IMR-90 (cell line): ENCODE measurements around the gene CEP85. TPM values are rescaled to one million over a fixed set of nuclear protein-coding genes. Genes with fewer than 3 reads are reported as not detected.

Source experiments
- ATAC-seq: fragments of 200-7000 bp; cut with Tn5 transposase; 2 replicates; pipeline ENCODE4 v1.9.1; 2020; ENCODE audit warnings: low read depth, mild to moderate bottlenecking, moderate library complexity
- BruUV-seq: library from RNA; stranded (reverse); fragments of 400-500 nt; replicated peaks from 2 replicates; lab custom pipeline; 2021; lab: Mats Ljungman, UMichigan
- CTCF ChIA-PET: fragments of 300-600 bp; formaldehyde crosslinking; extraction: SDS; loops from one replicate; lab custom pipeline; 2021; ENCODE audit warnings: antibody characterized with exemption; lab: Yijun Ruan, JAX
- POLR2A ChIA-PET: fragments of 300-600 bp; sonication (Branson Sonifier 250); formaldehyde crosslinking; loops from one replicate; lab custom pipeline; 2022; ENCODE audit warnings: antibody characterized with exemption; ENCODE audit not compliant: unreplicated experiment; lab: Charles Lee
- DNase-seq: peaks from one replicate; pipeline ENCODE4 v3.0.0; 2013
- H2AFZ ChIP-seq: replicated peaks from 2 replicates; pipeline ENCODE3; 2013; ENCODE audit warnings: low read length, mild to moderate bottlenecking; ENCODE audit not compliant: poor library complexity
- H2AK5ac ChIP-seq: 2 replicates; pipeline ENCODE4 v1.6.1; 2013; ENCODE audit warnings: low read depth, low read length, inconsistent platforms
- H2AK9ac ChIP-seq: replicated peaks from 2 replicates; pipeline ENCODE3; 2013; ENCODE audit warnings: mild to moderate bottlenecking, low read depth, low read length, moderate library complexity; ENCODE audit not compliant: poor library complexity
- H2BK120ac ChIP-seq: 2 replicates; pipeline ENCODE4 v1.6.1; 2013; ENCODE audit warnings: low read depth, low read length, inconsistent platforms
- H2BK15ac ChIP-seq: 3 replicates; pipeline ENCODE4 v1.6.1; 2013; ENCODE audit warnings: low read depth, low read length, inconsistent platforms
- H2BK20ac ChIP-seq: 2 replicates; pipeline ENCODE4 v1.6.1; 2013; ENCODE audit warnings: low read depth, mild to moderate bottlenecking, inconsistent platforms, low read length, moderate library complexity
- H2BK5ac ChIP-seq: 2 replicates; pipeline ENCODE4 v1.6.1; 2013; ENCODE audit warnings: mild to moderate bottlenecking, low read depth, low read length, inconsistent platforms; ENCODE audit not compliant: poor library complexity, severe bottlenecking
- H3K14ac ChIP-seq: replicated peaks from 2 replicates; pipeline ENCODE4 v1.6.1; 2013; ENCODE audit warnings: low read depth, low read length, inconsistent platforms
- H3K18ac ChIP-seq: 2 replicates; pipeline ENCODE4 v1.6.1; 2013; ENCODE audit warnings: low read depth, low read length, control low read depth
- H3K23ac ChIP-seq: 2 replicates; pipeline ENCODE4 v1.6.1; 2013; ENCODE audit warnings: low read depth, low read length, inconsistent platforms
- H3K27ac ChIP-seq: 2 replicates; pipeline ENCODE4 v1.5.1; 2013; ENCODE audit warnings: mild to moderate bottlenecking, control low read depth, low read length; ENCODE audit not compliant: insufficient read depth
- H3K27me3 ChIP-seq: 2 replicates; pipeline ENCODE4 v1.6.1; 2013; ENCODE audit warnings: low read length; ENCODE audit not compliant: control insufficient read depth, insufficient read depth
- H3K36me3 ChIP-seq: 2 replicates; pipeline ENCODE4 v1.6.1; 2013; ENCODE audit warnings: low read length, mixed read lengths; ENCODE audit not compliant: control insufficient read depth, insufficient read depth
- H3K4ac ChIP-seq: 2 replicates; pipeline ENCODE4 v1.6.1; 2013; ENCODE audit warnings: low read depth, low read length, inconsistent platforms
- H3K4me1 ChIP-seq: 2 replicates; pipeline ENCODE4 v1.6.1; 2013; ENCODE audit warnings: low read length, mixed read lengths; ENCODE audit not compliant: control insufficient read depth, insufficient read depth
- H3K4me2 ChIP-seq: 2 replicates; pipeline ENCODE4 v1.6.1; 2013; ENCODE audit warnings: low read depth, mild to moderate bottlenecking, control low read depth, low read length, moderate library complexity
- H3K4me3 ChIP-seq: 2 replicates; pipeline ENCODE4 v1.5.1; 2013; ENCODE audit warnings: low read depth, mild to moderate bottlenecking, control low read depth, low read length, moderate library complexity; ENCODE audit not compliant: insufficient read depth
- H3K56ac ChIP-seq: 2 replicates; pipeline ENCODE4 v1.6.1; 2013; ENCODE audit warnings: low read length, inconsistent platforms; ENCODE audit not compliant: insufficient read depth; ENCODE audit errors: extremely low read depth
- H3K79me1 ChIP-seq, 2 experiments: 2 replicates each; pipeline ENCODE4 v1.6.1; 2013; ENCODE audit warnings: low read length in 2 of 2, inconsistent platforms in 1 of 2, low read depth in 1 of 2
- H3K9ac ChIP-seq: 2 replicates; pipeline ENCODE4 v1.6.1; 2013; ENCODE audit warnings: low read depth, low read length, control low read depth
- H3K9me1 ChIP-seq: 2 replicates; pipeline ENCODE4 v1.6.1; 2013; ENCODE audit warnings: low read length, inconsistent platforms; ENCODE audit not compliant: insufficient read depth
- H3K9me3 ChIP-seq: 2 replicates; pipeline ENCODE4 v1.6.1; 2013; ENCODE audit warnings: low read length; ENCODE audit not compliant: control insufficient read depth, insufficient read depth
- H4K20me1 ChIP-seq: 2 replicates; pipeline ENCODE4 v1.6.1; 2013; ENCODE audit warnings: low read length, inconsistent platforms; ENCODE audit not compliant: insufficient read depth
- H4K5ac ChIP-seq: 2 replicates; pipeline ENCODE4 v1.6.1; 2013; ENCODE audit warnings: mild to moderate bottlenecking, low read depth, low read length, control low read depth
- H4K8ac ChIP-seq, 2 experiments: 2 replicates each; pipeline ENCODE4 v1.6.1; 2013; ENCODE audit warnings: low read depth in 2 of 2, low read length in 2 of 2, control low read depth in 1 of 2, inconsistent platforms in 1 of 2
- H4K91ac ChIP-seq: 2 replicates; pipeline ENCODE4 v1.6.1; 2013; ENCODE audit warnings: low read depth, low read length, inconsistent platforms; ENCODE audit not compliant: insufficient read depth
- BHLHE40 ChIP-seq: fragments of 150-350 bp; IDR thresholded peaks from 2 replicates; pipeline ENCODE4 v1.6.1; 2016; ENCODE audit warnings: mild to moderate bottlenecking, low read depth, low read length
- RFX5 ChIP-seq: IDR thresholded peaks from 2 replicates; pipeline ENCODE4 v1.8.0; 2012; ENCODE audit warnings: low read depth, mild to moderate bottlenecking, low read length, moderate library complexity
- WGBS, 2 experiments: methylation state at CpG; one replicate each; pipeline versions ENCODE4 v1.1.5 to v1.1.7; 2013; ENCODE audit warnings: missing lambda C conversion rate in 2 of 2; ENCODE audit not compliant: insufficient read length in 1 of 2; ENCODE audit errors: extremely low coverage in 2 of 2; 5-methylcytosine and 5-hydroxymethylcytosine counted together
- dilution Hi-C: fragments of 300-500 bp; cut with HindIII; formaldehyde crosslinking; loops from one replicate; pipeline ENCODE4 v1.14.3; 2018; ENCODE audit warnings: low sequenced_read_pairs; ENCODE audit not compliant: unreplicated experiment
- in situ Hi-C: fragments of 300-500 bp; cut with MboI; formaldehyde crosslinking; loops from 3 replicates; pipeline ENCODE4 v1.14.3; 2019; ENCODE audit warnings: low sequenced_read_pairs, inconsistent platforms, mixed read lengths
- intact Hi-C: fragments of 100-400 bp; cut with micrococcal nuclease; formaldehyde crosslinking; loops from 2 replicates; pipeline ENCODE4 v1.10.0; 2022
- polyA plus RNA-seq, 3 experiments: library from polyadenylated mRNA; depleted of rRNA; stranded (reverse); fragments of >200 nt; gene quantifications; 2 replicates each; pipeline ENCODE4 v1.2.3, GENCODE V29; 2012; ENCODE audit warnings: low replicate concordance in 1 of 3
- total RNA-seq: library from RNA; depleted of rRNA; stranded (reverse); fragments of >200 nt; gene quantifications from 2 replicates; pipeline ENCODE4 v1.2.3, GENCODE V29; 2012
- TF ChIP-seq, protein P1 (sequence below): fragments of 150-350 bp; IDR thresholded peaks from 2 replicates; pipeline ENCODE4 v1.6.1; 2017; ENCODE audit warnings: mild to moderate bottlenecking, antibody characterized with exemption, low read length, low read depth

Gene CEP85
- total and polyA plus RNA-seq, 2 of the 4 experiments (the other 2 are of a cell fraction): 11.5 to 11.8 TPM

DNA sequence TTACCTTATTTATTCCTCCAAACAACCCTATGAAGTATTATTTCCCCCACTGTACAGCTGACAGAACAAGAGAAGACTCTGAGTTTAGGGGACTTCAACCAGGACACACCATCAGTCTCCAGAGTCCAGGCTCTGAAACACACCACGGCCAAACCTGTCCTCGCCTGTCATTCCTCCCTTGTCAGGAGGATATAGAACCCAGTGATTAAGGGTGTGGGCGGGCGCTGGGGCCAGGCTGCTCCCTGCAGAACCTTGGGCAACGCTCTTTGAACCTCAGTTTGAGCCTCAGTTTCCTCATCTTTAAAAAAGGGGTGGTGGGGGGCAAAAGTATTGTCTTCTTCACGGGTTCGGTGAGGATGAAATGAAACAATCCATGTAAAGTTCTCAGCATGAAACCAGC is 9.4 kb upstream of the CEP85 start:
- H3K4me1 ChIP-seq: no peaks in the 10 kb centered on the region
- H2AK9ac ChIP-seq: no peak overlapping the region
- no peak overlapping the region for H4K8ac ChIP-seq
- H3K9me1 ChIP-seq: no peaks in the 10 kb centered on the region; the same call in 1 of the 2 replicates
- ATAC-seq (no peak), DNase-seq (no peak)
- no peak overlapping the region for H3K4me2 ChIP-seq
- H3K23ac ChIP-seq: no peak overlapping the region
- H3K36me3 ChIP-seq: no peaks in the 10 kb centered on the region
- in situ Hi-C loops: no loop called here
- H2BK5ac ChIP-seq: no peak overlapping the region
- WGBS, 2 experiments: 60% methylated on average over 1 of the region's 7 CpGs; no CpG with 5 or more reads in 1 of the 2 experiments
- dilution Hi-C loops: no loop called here
- H4K5ac ChIP-seq: no peak overlapping the region
- no peak overlapping the region for H3K18ac ChIP-seq
- no peak overlapping the region for H4K91ac ChIP-seq
- H3K9ac ChIP-seq: no peak overlapping the region
- H3K4me3 ChIP-seq: no peak overlapping the region
- no peak overlapping the region for H2AK5ac ChIP-seq
- H3K79me1 ChIP-seq: no peaks in the 10 kb centered on the region
- no peaks in the 10 kb centered on the region for H3K9me3 ChIP-seq
- H3K27me3 ChIP-seq: peaks cover 53% of the 10 kb centered on the region
- H3K4ac ChIP-seq: no peak overlapping the region
- TF ChIP-seq RFX5 (no peak), BHLHE40 (no peak)
- TF ChIP-seq, protein P1, sequence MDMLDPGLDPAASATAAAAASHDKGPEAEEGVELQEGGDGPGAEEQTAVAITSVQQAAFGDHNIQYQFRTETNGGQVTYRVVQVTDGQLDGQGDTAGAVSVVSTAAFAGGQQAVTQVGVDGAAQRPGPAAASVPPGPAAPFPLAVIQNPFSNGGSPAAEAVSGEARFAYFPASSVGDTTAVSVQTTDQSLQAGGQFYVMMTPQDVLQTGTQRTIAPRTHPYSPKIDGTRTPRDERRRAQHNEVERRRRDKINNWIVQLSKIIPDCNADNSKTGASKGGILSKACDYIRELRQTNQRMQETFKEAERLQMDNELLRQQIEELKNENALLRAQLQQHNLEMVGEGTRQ: no peak
- POLR2A ChIA-PET: no interaction called here
- intact Hi-C loops: no loop called here
- H2BK20ac ChIP-seq: no peak overlapping the region
- no peak overlapping the region for H2AFZ ChIP-seq
- H2BK120ac ChIP-seq: no peak overlapping the region
- no peak overlapping the region for H3K56ac ChIP-seq
- H4K20me1 ChIP-seq: no peaks in the 10 kb centered on the region
- no TSS peak for BruUV-seq
- CTCF ChIA-PET: no interaction called here
- H3K27ac ChIP-seq: no peak overlapping the region
- H3K14ac ChIP-seq: no peak overlapping the region
- no peak overlapping the region for H2BK15ac ChIP-seq
